Neural progenitor cell (in vitro differentiated cells): ENCODE measurements around the gene UBE2M. TPM values are rescaled to one million over a fixed set of nuclear protein-coding genes. Genes with fewer than 3 reads are reported as not detected.

Experiments used
- DNase-seq: peaks from one replicate; pipeline ENCODE4 v3.0.0-alpha.2; 2016; ENCODE audit warnings: low spot score
- H2AFZ ChIP-seq: fragments of 200-600 bp; sonication (generic); replicated peaks from 2 replicates; pipeline ENCODE4 v1.6.1; 2016; ENCODE audit warnings: antibody characterized with exemption
- H3F3A ChIP-seq: fragments of 200-600 bp; sonication (generic); 2 replicates; pipeline ENCODE4 v1.6.1; 2016; ENCODE audit warnings: antibody characterized with exemption, low read depth
- H3K27ac ChIP-seq: fragments of 200-600 bp; sonication (generic); 2 replicates; pipeline ENCODE4 v1.5.1; 2016; ENCODE audit warnings: mild to moderate bottlenecking
- H3K27me3 ChIP-seq: fragments of 200-600 bp; sonication (generic); 2 replicates; pipeline ENCODE4 v1.6.1; 2016; ENCODE audit warnings: mild to moderate bottlenecking, moderate library complexity
- H3K36me3 ChIP-seq: fragments of 200-600 bp; sonication (generic); 2 replicates; pipeline ENCODE4 v1.5.1; 2016
- H3K4me1 ChIP-seq: fragments of 200-600 bp; sonication (generic); 2 replicates; pipeline ENCODE4 v1.6.1; 2016; ENCODE audit warnings: mixed run types
- H3K4me2 ChIP-seq: fragments of 200-600 bp; sonication (generic); 2 replicates; pipeline ENCODE4 v1.6.1; 2016
- H3K4me3 ChIP-seq: fragments of 200-600 bp; sonication (generic); 2 replicates; pipeline ENCODE4 v1.5.1; 2016
- H3K79me2 ChIP-seq: fragments of 200-600 bp; sonication (generic); 2 replicates; pipeline ENCODE4 v1.6.1; 2016; ENCODE audit warnings: low read depth
- H3K9ac ChIP-seq: fragments of 200-600 bp; sonication (generic); 2 replicates; pipeline ENCODE4 v1.6.1; 2016
- H3K9me3 ChIP-seq: fragments of 200-600 bp; sonication (generic); 2 replicates; pipeline ENCODE4 v1.5.1; 2016; ENCODE audit warnings: low read depth
- H4K20me1 ChIP-seq: fragments of 200-600 bp; sonication (generic); 2 replicates; pipeline ENCODE4 v1.6.1; 2016; ENCODE audit warnings: low read depth
- H3K27ac Mint-ChIP-seq: 3 replicates; pipeline ENCODE4 v1.8.0; 2021; ENCODE audit warnings: mixed read lengths
- H3K27me3 Mint-ChIP-seq: 2 replicates; pipeline ENCODE4 v1.8.0; 2022; ENCODE audit warnings: low read depth, mild to moderate bottlenecking, inconsistent platforms, moderate library complexity, mixed read lengths; ENCODE audit not compliant: insufficient read depth
- H3K36me3 Mint-ChIP-seq: 3 replicates; pipeline ENCODE4 v1.8.0; 2021; ENCODE audit warnings: mixed read lengths
- H3K4me1 Mint-ChIP-seq: 3 replicates; pipeline ENCODE4 v1.8.0; 2021; ENCODE audit warnings: mixed read lengths
- H3K4me3 Mint-ChIP-seq: 3 replicates; pipeline ENCODE4 v1.8.0; 2021; ENCODE audit warnings: mild to moderate bottlenecking, moderate library complexity, mixed read lengths
- H3K9me3 Mint-ChIP-seq: 3 replicates; pipeline ENCODE4 v1.8.0; 2020; ENCODE audit warnings: mixed read lengths
- EZH2 ChIP-seq: fragments of 200-600 bp; sonication (generic); IDR thresholded peaks from 2 replicates; pipeline ENCODE4 v1.6.1; 2017; ENCODE audit warnings: antibody characterized with exemption, mild to moderate bottlenecking, moderate library complexity
- EZH2phosphoT487 ChIP-seq: fragments of 200-600 bp; sonication (generic); IDR thresholded peaks from 2 replicates; pipeline ENCODE4 v1.6.1; 2017; ENCODE audit warnings: antibody characterized with exemption
- total RNA-seq: library from RNA; depleted of rRNA; stranded (reverse); fragments of >200 nt; gene quantifications from 2 replicates; pipeline ENCODE4 v1.2.3, GENCODE V29; 2015; ENCODE audit warnings: low replicate concordance
- TF ChIP-seq, protein P1 (sequence below): fragments of 200-600 bp; sonication (generic); IDR thresholded peaks from 2 replicates; pipeline ENCODE4 v1.5.1; 2017; ENCODE audit warnings: antibody characterized with exemption, mild to moderate bottlenecking

The UBE2M gene
- total RNA-seq, 1 donor from 2014 or later: 73.3 TPM

DNA sequence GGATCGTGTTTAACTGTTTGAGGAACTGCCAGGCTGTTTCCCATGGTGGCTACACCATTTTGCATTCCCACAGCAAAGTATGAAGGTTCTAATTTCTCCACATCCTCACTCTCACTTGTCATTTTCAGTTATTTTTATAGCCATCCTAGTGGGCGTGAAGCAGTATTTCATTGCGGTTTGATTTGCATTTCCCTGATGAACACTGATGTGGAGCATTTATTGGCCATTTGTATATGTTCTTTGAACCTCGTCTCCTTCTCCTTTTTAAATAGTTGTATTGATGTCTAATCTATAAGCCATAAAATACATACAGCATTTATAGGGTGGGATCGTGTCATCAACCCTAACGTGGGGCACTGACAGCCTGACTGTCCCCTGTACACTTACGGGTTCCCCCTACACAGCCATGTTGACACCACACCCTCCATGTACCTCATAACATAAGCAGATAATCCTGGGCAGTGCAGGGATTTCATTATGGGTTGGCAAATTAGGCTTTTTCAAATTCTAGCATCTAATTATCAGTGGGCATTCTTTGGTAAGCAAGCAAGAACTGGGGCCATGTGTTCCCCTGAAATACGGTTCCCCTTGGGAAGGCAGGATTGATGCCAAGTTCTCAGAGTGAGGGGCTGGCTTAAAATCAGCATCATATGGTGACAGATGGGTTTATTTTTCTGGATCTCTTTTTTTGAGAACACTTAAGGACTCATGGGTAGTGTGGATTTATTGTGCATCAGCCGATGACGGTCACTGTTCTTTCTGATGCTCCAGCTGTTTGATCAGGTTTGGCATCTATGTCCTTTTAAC is 27.2 kb downstream of the UBE2M start:
- Histone ChIP-seq H3K4me1 (no peaks in the 10 kb centered on the region), H4K20me1 (no peaks in the 10 kb centered on the region), H2AFZ (no peak overlapping the region), H3K27ac (no peak overlapping the region), H3K4me2 (no peak overlapping the region), H3K4me3 (no peak overlapping the region), H3K9me3 (no peaks in the 10 kb centered on the region), H3K9ac (no peak overlapping the region), H3K27me3 (peaks cover 12% of the 10 kb centered on the region), H3K79me2 (no peaks in the 10 kb centered on the region), H3F3A (no peaks in the 10 kb centered on the region), H3K36me3 (no peaks in the 10 kb centered on the region)
- Mint-ChIP-seq H3K4me3 (no peak overlapping the region), H3K4me1 (no peaks in the 10 kb centered on the region), H3K27ac (no peak overlapping the region), H3K36me3 (no peaks in the 10 kb centered on the region), H3K27me3 (peaks cover 11% of the 10 kb centered on the region), H3K9me3 (no peaks in the 10 kb centered on the region)
- no peak for DNase-seq
- TF ChIP-seq, protein P1, sequence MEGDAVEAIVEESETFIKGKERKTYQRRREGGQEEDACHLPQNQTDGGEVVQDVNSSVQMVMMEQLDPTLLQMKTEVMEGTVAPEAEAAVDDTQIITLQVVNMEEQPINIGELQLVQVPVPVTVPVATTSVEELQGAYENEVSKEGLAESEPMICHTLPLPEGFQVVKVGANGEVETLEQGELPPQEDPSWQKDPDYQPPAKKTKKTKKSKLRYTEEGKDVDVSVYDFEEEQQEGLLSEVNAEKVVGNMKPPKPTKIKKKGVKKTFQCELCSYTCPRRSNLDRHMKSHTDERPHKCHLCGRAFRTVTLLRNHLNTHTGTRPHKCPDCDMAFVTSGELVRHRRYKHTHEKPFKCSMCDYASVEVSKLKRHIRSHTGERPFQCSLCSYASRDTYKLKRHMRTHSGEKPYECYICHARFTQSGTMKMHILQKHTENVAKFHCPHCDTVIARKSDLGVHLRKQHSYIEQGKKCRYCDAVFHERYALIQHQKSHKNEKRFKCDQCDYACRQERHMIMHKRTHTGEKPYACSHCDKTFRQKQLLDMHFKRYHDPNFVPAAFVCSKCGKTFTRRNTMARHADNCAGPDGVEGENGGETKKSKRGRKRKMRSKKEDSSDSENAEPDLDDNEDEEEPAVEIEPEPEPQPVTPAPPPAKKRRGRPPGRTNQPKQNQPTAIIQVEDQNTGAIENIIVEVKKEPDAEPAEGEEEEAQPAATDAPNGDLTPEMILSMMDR: no peak
- TF ChIP-seq EZH2phosphoT487 (no peak), EZH2 (no peak)

DNA sequence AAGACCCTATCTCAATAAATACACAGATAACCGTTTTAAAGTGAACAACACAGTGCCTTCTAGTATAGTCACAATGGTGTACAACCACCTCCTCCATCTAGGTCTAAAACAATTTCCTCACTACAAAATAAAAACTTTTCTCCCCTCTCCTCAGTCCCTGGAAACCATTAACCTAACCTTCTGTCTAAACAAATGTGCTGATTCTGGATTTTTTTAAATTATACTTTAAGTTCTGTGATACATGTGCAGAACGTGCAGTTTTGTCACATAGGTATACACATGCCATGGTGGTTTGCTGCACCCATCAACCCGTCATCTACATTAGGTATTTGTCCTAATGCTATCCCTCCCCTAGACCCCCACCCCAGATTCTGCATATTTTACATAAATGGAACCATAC is 29.0 kb downstream of the UBE2M start:
- Mint-ChIP-seq H3K9me3 (no peaks in the 10 kb centered on the region), H3K4me1 (no peaks in the 10 kb centered on the region)
- H3K9ac ChIP-seq: no peak overlapping the region

DNA sequence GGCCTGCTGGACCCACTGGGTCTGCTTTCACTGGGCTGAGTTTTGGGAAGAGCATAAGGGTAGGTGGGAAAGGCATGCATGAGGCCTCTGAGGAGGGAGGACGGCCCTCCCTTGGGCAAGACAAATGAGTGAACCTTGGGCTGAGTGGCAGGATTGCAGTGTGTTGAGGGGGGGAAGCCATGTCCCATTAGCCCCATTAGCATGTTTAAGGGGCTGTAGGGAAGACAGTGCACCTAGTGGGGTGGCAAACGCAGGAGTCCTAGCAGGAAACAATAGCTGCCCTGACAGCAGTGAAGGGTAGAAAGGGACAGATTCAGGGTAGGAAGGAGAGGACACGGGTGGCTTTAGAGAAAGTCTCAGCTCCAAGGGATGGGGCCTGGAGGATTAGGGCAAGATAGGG is 35.7 kb downstream of the UBE2M start:
- Histone ChIP-seq H3K9ac (no peak overlapping the region), H3K4me1 (peaks cover 11% of the 10 kb centered on the region), H3K4me2 (no peak overlapping the region), H3K27me3 (no peaks in the 10 kb centered on the region), H3F3A (peaks cover 43% of the 10 kb centered on the region), H3K9me3 (no peaks in the 10 kb centered on the region), H3K79me2 (peaks cover 17% of the 10 kb centered on the region), H3K4me3 (no peak overlapping the region), H2AFZ (no peak overlapping the region), H3K36me3 (no peaks in the 10 kb centered on the region), H4K20me1 (no peaks in the 10 kb centered on the region), H3K27ac (no peak overlapping the region)
- Mint-ChIP-seq H3K36me3 (no peaks in the 10 kb centered on the region), H3K9me3 (no peaks in the 10 kb centered on the region), H3K4me1 (peaks cover 23% of the 10 kb centered on the region), H3K4me3 (peak overlapping the region; percentile 69), H3K27ac (peak overlapping the region; percentile 83), H3K27me3 (peaks cover 15% of the 10 kb centered on the region)
- DNase-seq: no peak
- TF ChIP-seq EZH2 (no peak), EZH2phosphoT487 (no peak)
- TF ChIP-seq, protein P1: no peak

More for the DNA sequence above, 29.0 kb downstream of the UBE2M start:
- no peaks in the 10 kb centered on the region for H3K36me3 ChIP-seq
- H2AFZ ChIP-seq: no peak overlapping the region
- no peaks in the 10 kb centered on the region for H3F3A ChIP-seq
- Mint-ChIP-seq H3K36me3 (no peaks in the 10 kb centered on the region), H3K27me3 (peaks cover 12% of the 10 kb centered on the region), H3K4me3 (no peak overlapping the region), H3K27ac (no peak overlapping the region)
- no peak overlapping the region for H3K27ac ChIP-seq
- DNase-seq: no peak
- H3K9me3 ChIP-seq: no peaks in the 10 kb centered on the region
- H3K27me3 ChIP-seq: peaks cover 12% of the 10 kb centered on the region
- no peaks in the 10 kb centered on the region for H3K4me1 ChIP-seq
- H4K20me1 ChIP-seq: no peaks in the 10 kb centered on the region
- no peak overlapping the region for H3K4me2 ChIP-seq
- TF ChIP-seq EZH2phosphoT487: no peak
- TF ChIP-seq, protein P1: no peak
- TF ChIP-seq EZH2: no peak
- no peak overlapping the region for H3K4me3 ChIP-seq
- H3K79me2 ChIP-seq: no peaks in the 10 kb centered on the region
